ENCODE measurements around the gene RNF40.

Gene RNF40

GRCh38 chr16:30740364-30741251 is 21.5 kb upstream of the RNF40 start:
- peak; percentile 61 for DNase-seq (ENCODE audit: low spot score)

GRCh38 chr16:30741461-30741914 is 20.6 kb upstream of the RNF40 start:
- peak; percentile 40 for DNase-seq (ENCODE audit: low spot score)

- no peak for DNase-seq (ENCODE audit: low spot score)
These were observed 18.4 kb upstream of the RNF40 start for GRCh38 chr16:30743716-30744115.

- DNase-seq (ENCODE audit: low spot score): no peak
These were observed 17.9 kb upstream of the RNF40 start for GRCh38 chr16:30744183-30744582.

GRCh38 chr16:30745082-30745481 is 17.0 kb upstream of the RNF40 start:
- no peak for DNase-seq (ENCODE audit: low spot score)

- DNase-seq (ENCODE audit: low spot score): no peak
These were observed 15.4 kb upstream of the RNF40 start for GRCh38 chr16:30746638-30747175.

- no peak for DNase-seq (ENCODE audit: low spot score)
These were observed 14.8 kb upstream of the RNF40 start for GRCh38 chr16:30747331-30747730.

GRCh38 chr16:30747799-30748633 is 14.1 kb upstream of the RNF40 start, which contains the start of gene PHKG2:
Gene PHKG2, plus strand, starts transcription at chr16:30748425. Its CDS starts 396 bp downstream, at chr16:30748821.
- peak; percentile 96 for DNase-seq (ENCODE audit: low spot score)

- no peak for DNase-seq (ENCODE audit: low spot score)
These were observed 13.3 kb upstream of the RNF40 start for GRCh38 chr16:30748634-30749445.

GRCh38 chr16:30750201-30750600 is 11.9 kb upstream of the RNF40 start:
- DNase-seq (ENCODE audit: low spot score): no peak

GRCh38 chr16:30750876-30751465 is 11.2 kb upstream of the RNF40 start:
- DNase-seq (ENCODE audit: low spot score): no peak

- no peak for DNase-seq (ENCODE audit: low spot score)
These were observed 8.5 kb upstream of the RNF40 start for GRCh38 chr16:30753596-30753995.

- DNase-seq (ENCODE audit: low spot score): no peak
These were observed 6.0 kb upstream of the RNF40 start for GRCh38 chr16:30755955-30756780.

GRCh38 chr16:30756781-30757100 is 5.4 kb upstream of the RNF40 start:
- DNase-seq (ENCODE audit: low spot score): no peak

- no peak for DNase-seq (ENCODE audit: low spot score)
These were observed 4.8 kb upstream of the RNF40 start for GRCh38 chr16:30757316-30757715.

- no peak for DNase-seq (ENCODE audit: low spot score)
These were observed 3.1 kb upstream of the RNF40 start for GRCh38 chr16:30758988-30759491.

GRCh38 chr16:30760001-30760559 is 2.0 kb upstream of the RNF40 start:
- DNase-seq (ENCODE audit: low spot score): no peak

- no peak for DNase-seq (ENCODE audit: low spot score)
These were observed 1.3 kb upstream of the RNF40 start for GRCh38 chr16:30760577-30761426.

GRCh38 chr16:30761427-30761927 is 645 bp upstream of the RNF40 start:
- DNase-seq (ENCODE audit: low spot score): no peak
